ENCODE data around the gene MTOR.
A peak's percentile ranks its signal among the peaks of the same experiment; 100 is the strongest.
"Not testable (repeated sequence)": the region's sequence is repeated elsewhere in the genome, so short reads cannot be mapped to it uniquely, and the experiment has no call there.

Gene MTOR

GRCh38 chr1:11100149-11100493 lies 162.2 kb downstream of the MTOR start:
- no peak for DNase-seq

GRCh38 chr1:11099310-11100148 lies 162.8 kb downstream of the MTOR start, which contains the start of gene EXOSC10:
TSS of gene EXOSC10 (minus strand) at chr1:11099869. CDS start at chr1:11099831, 38 bp downstream.
- peak; percentile 84 to 95 (median 93) for DNase-seq

GRCh38 chr1:11098931-11099309 lies 163.4 kb downstream of the MTOR start:
- DNase-seq, result no peak

- DNase-seq, result not testable (repeated sequence)
Observed at GRCh38 chr1:11083784-11084183, 178.6 kb downstream of the MTOR start.

GRCh38 chr1:11080931-11081330 lies 181.4 kb downstream of the MTOR start:
- DNase-seq, result no peak

GRCh38 chr1:11078631-11079030 lies 183.7 kb downstream of the MTOR start:
- no peak for DNase-seq

GRCh38 chr1:11073398-11073797 lies 189.0 kb downstream of the MTOR start:
- not testable (repeated sequence) for DNase-seq

- DNase-seq, result no peak
Observed at GRCh38 chr1:11072216-11072917, 190.0 kb downstream of the MTOR start.

- DNase-seq, result no peak
Observed at GRCh38 chr1:11071463-11072215, 190.7 kb downstream of the MTOR start.

GRCh38 chr1:11070876-11071275 lies 191.5 kb downstream of the MTOR start:
- DNase-seq, result no peak

- DNase-seq, result no peak
Observed at GRCh38 chr1:11068600-11069473, 193.5 kb downstream of the MTOR start.

GRCh38 chr1:11067716-11068599 lies 194.4 kb downstream of the MTOR start:
- no peak for DNase-seq

- DNase-seq, result no peak
Observed at GRCh38 chr1:11065796-11066195, 196.6 kb downstream of the MTOR start.

GRCh38 chr1:11064942-11065341 lies 197.4 kb downstream of the MTOR start:
- DNase-seq, result no peak

- not testable (repeated sequence) for DNase-seq
Observed at GRCh38 chr1:11063937-11064537, 198.3 kb downstream of the MTOR start.

- DNase-seq, result no peak
Observed at GRCh38 chr1:11062965-11063401, 199.4 kb downstream of the MTOR start.

- no peak for DNase-seq
Observed at GRCh38 chr1:11061652-11062365, 200.5 kb downstream of the MTOR start.

- DNase-seq, result peak; percentile 81 to 91 (median 85)
Observed at GRCh38 chr1:11059968-11060830, 202.2 kb downstream of the MTOR start, which contains the start of gene SRM. TSS of gene SRM (minus strand) at chr1:11060018. CDS start at chr1:11059943, 75 bp downstream.

Measured in stimulated activated naive CD4-positive, alpha-beta T cell (primary cell).